ENCODE data around the gene WNT9A. TPM values are rescaled to one million over a fixed set of nuclear protein-coding genes. Genes with fewer than 3 reads are reported as not detected.
A peak's percentile ranks its signal among the peaks of the same experiment; 100 is the strongest.

Gene WNT9A
- total RNA-seq, 2 experiments from 2014 or later = not detected

- no peak overlapping the region for H3K4me2 ChIP-seq (ENCODE audit: low read length)
- POLR2A ChIA-PET = no interaction called here
- H2AFZ ChIP-seq (ENCODE audit: low read length) = no peak overlapping the region
- TF ChIP-seq EZH2phosphoT487 (IDR thresholded peaks at IDR 0.05; ENCODE audit: borderline replicate concordance, low read depth, low read length) = no peak
- TF ChIP-seq, protein P1, sequence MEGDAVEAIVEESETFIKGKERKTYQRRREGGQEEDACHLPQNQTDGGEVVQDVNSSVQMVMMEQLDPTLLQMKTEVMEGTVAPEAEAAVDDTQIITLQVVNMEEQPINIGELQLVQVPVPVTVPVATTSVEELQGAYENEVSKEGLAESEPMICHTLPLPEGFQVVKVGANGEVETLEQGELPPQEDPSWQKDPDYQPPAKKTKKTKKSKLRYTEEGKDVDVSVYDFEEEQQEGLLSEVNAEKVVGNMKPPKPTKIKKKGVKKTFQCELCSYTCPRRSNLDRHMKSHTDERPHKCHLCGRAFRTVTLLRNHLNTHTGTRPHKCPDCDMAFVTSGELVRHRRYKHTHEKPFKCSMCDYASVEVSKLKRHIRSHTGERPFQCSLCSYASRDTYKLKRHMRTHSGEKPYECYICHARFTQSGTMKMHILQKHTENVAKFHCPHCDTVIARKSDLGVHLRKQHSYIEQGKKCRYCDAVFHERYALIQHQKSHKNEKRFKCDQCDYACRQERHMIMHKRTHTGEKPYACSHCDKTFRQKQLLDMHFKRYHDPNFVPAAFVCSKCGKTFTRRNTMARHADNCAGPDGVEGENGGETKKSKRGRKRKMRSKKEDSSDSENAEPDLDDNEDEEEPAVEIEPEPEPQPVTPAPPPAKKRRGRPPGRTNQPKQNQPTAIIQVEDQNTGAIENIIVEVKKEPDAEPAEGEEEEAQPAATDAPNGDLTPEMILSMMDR (conservative IDR thresholded peaks at IDR 0.05; ENCODE audit: low read length) = no peak
- H3K36me3 ChIP-seq (ENCODE audit: insufficient read depth, low read length) = no peaks in the 10 kb centered on the region
- BruUV-seq (replicated peaks) = no TSS peak
- no peaks in the 10 kb centered on the region for H3K4me1 ChIP-seq (ENCODE audit: insufficient read depth, low read length, poor library complexity, severe bottlenecking)
- no peaks in the 10 kb centered on the region for H3K9me2 ChIP-seq (ENCODE audit: insufficient read depth, low read length)
- no peaks in the 10 kb centered on the region for H3K9me3 ChIP-seq (ENCODE audit: low read length)
- CTCF ChIA-PET (ENCODE audit: unreplicated experiment) = no interaction called here
- no peak for DNase-seq (ENCODE audit: low spot score)
- intact Hi-C loops (cut with micrococcal nuclease; ENCODE audit: unreplicated experiment) = no loop called here
- H3K4me3 ChIP-seq (ENCODE audit: low read depth, low read length, poor library complexity, severe bottlenecking) = no peak overlapping the region
- H3K27ac ChIP-seq (ENCODE audit: low read depth, low read length, poor library complexity, severe bottlenecking) = no peak overlapping the region
- no peaks in the 10 kb centered on the region for H3K79me2 ChIP-seq (ENCODE audit: insufficient read depth, low read depth, low read length)
- H4K20me1 ChIP-seq (ENCODE audit: insufficient read depth, low read length) = no peaks in the 10 kb centered on the region
Observed at GRCh38 chr1:227948493-227949260, 945 bp upstream of the WNT9A start.

DNA sequence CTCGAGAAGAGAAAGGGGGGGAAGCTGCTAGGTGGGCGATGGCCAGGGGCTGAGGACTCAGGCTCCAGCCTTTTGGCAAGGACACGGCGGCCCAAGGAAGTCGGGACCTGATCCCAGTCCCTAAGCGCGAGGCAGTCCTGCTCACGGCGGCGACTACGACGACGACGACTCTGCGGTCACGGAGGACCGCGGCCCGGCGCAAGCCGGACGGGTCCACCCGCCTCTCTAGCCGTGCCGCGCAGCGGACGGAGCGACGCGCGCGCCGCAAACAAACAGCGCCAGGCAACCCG is 401 bp downstream of the WNT9A start:
- Histone ChIP-seq H3K27ac (ENCODE audit: low read depth, low read length, poor library complexity, severe bottlenecking) (no peak overlapping the region), H3K4me2 (ENCODE audit: low read length) (no peak overlapping the region), H2AFZ (ENCODE audit: low read length) (no peak overlapping the region), H3K36me3 (ENCODE audit: insufficient read depth, low read length) (no peaks in the 10 kb centered on the region), H3K9me2 (ENCODE audit: insufficient read depth, low read length) (no peaks in the 10 kb centered on the region), H3K79me2 (ENCODE audit: insufficient read depth, low read depth, low read length) (no peaks in the 10 kb centered on the region), H3K4me1 (ENCODE audit: insufficient read depth, low read length, poor library complexity, severe bottlenecking) (no peaks in the 10 kb centered on the region), H3K9me3 (ENCODE audit: low read length) (no peaks in the 10 kb centered on the region), H4K20me1 (ENCODE audit: insufficient read depth, low read length) (no peaks in the 10 kb centered on the region), H3K4me3 (ENCODE audit: low read depth, low read length, poor library complexity, severe bottlenecking) (no peak overlapping the region)
- CTCF ChIA-PET (ENCODE audit: unreplicated experiment) = no interaction called here
- TF ChIP-seq EZH2phosphoT487 (IDR thresholded peaks at IDR 0.05; ENCODE audit: borderline replicate concordance, low read depth, low read length) = no peak
- TF ChIP-seq, protein P1 (conservative IDR thresholded peaks at IDR 0.05; ENCODE audit: low read length) = no peak
- no TSS peak for BruUV-seq (replicated peaks)
- DNase-seq (ENCODE audit: low spot score) = no peak
- intact Hi-C loops (cut with micrococcal nuclease; ENCODE audit: unreplicated experiment) = no loop called here
- POLR2A ChIA-PET = interaction anchor here (0.7 kb wide), 1 partner anchor 73 kb away, joined by 5 read pairs; no protein-coding TSS in a partner anchor

DNA sequence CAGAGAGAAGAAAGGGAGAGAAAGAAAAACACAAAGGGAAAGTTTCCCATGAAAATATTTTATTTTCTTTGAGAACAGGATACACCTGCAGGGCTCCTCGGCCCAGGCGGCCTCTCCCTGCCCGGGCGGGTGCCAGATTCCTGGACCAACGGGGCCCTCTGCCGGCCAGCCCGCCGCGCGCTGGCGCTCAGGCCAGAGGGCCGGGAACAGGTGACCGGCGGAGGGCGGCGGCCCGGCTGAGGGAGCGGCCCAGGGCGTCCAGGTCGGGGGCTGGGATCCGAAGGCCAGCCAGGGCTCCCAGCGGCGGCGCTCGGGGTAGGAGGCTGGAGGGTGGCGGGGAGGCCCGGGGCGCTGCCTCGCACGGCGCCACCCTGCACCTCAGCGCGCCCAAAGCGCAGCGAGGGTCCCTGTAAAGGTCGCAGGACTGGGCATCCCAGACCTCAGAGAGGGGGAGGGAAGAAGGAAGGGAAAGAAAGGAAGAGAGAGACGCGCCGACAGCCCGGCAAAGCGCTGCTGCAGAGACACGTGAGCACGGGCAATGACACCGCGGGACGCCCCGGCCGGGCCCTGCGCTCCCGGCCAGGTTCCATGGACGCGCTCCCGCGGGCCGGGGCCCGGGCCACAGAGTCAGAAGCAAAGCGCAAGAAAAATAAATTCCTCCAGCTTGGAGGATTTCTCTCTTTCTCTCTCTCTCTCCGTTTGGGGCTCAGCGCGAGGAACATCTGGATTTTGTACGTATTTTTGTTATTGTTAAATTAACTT is 927 bp downstream of the WNT9A start:
- Histone ChIP-seq H3K4me2 (ENCODE audit: low read length) (no peak overlapping the region), H3K27ac (ENCODE audit: low read depth, low read length, poor library complexity, severe bottlenecking) (no peak overlapping the region), H4K20me1 (ENCODE audit: insufficient read depth, low read length) (no peaks in the 10 kb centered on the region), H3K9me3 (ENCODE audit: low read length) (no peaks in the 10 kb centered on the region), H3K4me3 (ENCODE audit: low read depth, low read length, poor library complexity, severe bottlenecking) (no peak overlapping the region), H3K79me2 (ENCODE audit: insufficient read depth, low read depth, low read length) (no peaks in the 10 kb centered on the region), H3K36me3 (ENCODE audit: insufficient read depth, low read length) (no peaks in the 10 kb centered on the region), H3K9me2 (ENCODE audit: insufficient read depth, low read length) (no peaks in the 10 kb centered on the region), H3K4me1 (ENCODE audit: insufficient read depth, low read length, poor library complexity, severe bottlenecking) (no peaks in the 10 kb centered on the region), H2AFZ (ENCODE audit: low read length) (no peak overlapping the region)
- intact Hi-C loops (cut with micrococcal nuclease; ENCODE audit: unreplicated experiment) = no loop called here
- POLR2A ChIA-PET = interaction anchor here (0.7 kb wide), 1 partner anchor 73 kb away, joined by 5 read pairs; no protein-coding TSS in a partner anchor
- no TSS peak for BruUV-seq (replicated peaks)
- CTCF ChIA-PET (ENCODE audit: unreplicated experiment) = no interaction called here
- no peak for TF ChIP-seq EZH2phosphoT487 (IDR thresholded peaks at IDR 0.05; ENCODE audit: borderline replicate concordance, low read depth, low read length)
- TF ChIP-seq, protein P1 (conservative IDR thresholded peaks at IDR 0.05; ENCODE audit: low read length) = peak; percentile 44; the same call in 1 of the 2 replicates
- DNase-seq (ENCODE audit: low spot score) = no peak
